NCI-H1105 treated with DMSO at 0.1 percent for 48 hours (cell line): ENCODE results near the gene ARSD.
"Not testable (repeated sequence)": the region's sequence is repeated elsewhere in the genome, so short reads cannot be mapped to it uniquely, and the experiment has no call there.

Experiments
- DNase-seq: peaks from one replicate; lab custom pipeline; 2025; lab: John Stamatoyannopoulos, UW

ARSD gene

DNA sequence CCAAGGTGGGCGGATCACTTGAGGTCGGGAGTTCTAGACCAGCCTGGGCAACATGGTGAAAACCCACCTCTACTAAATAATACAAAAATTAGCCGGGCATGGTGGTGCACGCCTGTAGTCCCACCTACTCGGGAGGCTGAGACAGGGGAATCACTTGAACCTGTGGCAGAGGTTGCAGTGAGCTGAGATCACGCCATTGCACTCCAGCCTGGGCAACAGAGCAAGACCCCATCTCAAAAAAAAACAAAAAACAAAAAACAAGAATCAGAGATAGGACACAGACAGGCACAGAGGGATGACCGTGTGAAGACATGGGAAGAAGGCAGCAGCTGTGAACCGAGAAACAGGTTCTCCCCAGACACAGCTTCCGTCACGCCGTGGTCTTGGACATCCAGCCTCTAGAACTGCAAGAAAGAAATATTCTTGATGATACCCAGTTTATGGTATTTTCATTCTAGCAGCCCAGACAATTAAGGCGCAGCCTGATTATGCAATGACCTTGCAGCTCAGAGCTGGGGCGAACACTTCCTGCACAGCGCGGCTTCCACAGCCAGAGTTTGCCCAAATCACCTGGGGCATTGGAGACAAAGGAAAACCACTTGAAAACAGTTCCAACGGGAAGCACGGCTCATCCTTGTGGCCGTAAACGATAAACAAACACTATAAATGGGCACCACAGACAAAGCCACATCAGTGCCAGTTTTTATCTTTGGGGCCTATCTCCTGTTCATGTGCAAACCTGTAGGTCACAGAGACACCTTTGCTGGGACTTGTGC is 4.2 kb upstream of the ARSD start:
- no peak for DNase-seq

DNA sequence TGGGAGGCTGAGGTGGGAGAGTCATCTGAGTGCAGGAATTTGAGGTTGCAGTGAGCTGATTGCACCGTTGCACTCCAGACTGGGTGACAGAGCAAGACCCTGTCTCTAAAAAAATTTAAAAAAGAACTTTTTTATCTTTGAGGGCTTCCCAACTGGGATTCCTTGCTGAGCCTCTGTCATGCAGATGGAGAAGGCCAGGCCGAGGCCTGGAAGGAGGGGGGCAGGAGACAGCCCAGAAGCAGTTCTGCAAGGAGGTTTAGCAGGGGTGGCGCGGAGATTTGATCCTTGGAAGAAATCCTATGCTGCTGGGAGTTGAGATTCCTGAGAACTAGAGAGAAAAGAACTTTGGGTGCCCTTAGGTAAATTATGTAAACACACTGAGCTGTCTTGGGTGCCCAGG is 2.5 kb upstream of the ARSD start:
- DNase-seq = no peak

DNA sequence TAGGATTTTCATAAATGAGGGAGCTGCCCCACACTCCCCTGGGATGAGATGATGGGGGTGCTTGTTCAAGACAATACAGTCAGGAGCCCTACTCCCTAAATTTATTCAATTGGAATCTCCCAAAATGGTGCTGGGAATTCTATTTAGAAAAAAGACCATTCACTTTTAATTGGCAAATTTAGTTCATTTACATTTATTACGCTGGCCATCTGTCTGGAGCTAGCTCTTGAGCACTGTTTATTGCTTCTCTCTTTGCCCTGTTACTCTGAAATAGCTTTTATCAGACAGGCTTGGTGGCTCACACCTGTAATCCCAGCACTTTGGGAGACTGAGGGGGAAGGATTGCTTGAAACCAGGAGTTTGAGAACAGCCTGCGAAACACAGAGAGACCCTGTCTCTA is 2.0 kb upstream of the ARSD start:
- DNase-seq = no peak

DNA sequence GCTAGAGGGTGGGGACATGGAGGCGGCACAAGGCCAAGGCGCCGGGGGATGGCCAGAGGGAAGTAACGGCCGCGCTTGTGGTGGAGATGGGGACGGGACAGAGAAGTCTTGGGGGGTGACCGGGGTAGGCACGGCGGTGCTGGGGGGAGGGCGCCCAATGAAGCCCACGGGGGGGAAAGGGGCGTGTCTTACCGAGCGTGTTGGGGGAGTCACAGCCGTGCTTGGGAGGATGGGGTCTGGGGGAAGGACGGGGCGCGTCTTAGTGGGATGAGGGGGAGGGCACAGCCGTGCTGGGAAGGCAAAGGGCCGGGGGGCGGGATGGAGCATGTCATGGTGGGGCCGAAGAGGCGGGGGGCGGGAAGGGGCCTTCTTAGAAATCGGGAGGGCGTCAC is 952 bp downstream of the ARSD start:
- DNase-seq = no peak

DNA sequence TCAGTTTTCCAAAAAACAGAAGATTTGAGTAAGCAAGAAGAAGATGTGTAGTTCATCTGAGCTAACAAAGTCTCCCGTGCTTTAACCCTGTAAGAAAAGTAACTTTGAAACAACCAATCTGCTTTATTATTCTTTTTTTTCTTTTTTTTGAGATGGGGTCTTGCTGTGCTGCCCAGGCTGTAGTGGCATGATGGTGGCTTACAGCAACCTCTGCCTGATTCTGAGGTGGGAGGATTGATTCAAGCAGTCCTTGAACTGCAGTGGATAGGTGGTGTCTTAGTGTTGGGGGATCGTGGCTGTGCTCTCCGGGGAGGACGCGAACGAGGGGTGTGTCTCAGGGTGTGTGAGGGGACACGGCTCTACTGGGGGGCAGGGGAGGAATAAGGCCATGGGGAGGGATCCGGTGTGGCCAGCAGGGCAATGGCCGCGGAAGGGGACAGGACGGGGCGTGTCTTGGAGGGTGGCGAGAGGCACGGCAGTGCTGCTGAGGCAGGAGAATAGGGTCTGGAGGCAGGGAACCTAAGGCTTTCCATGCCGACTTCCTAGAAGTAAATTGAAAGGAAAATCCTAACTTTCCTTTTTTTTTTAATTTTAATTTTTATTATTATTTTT is 2.4 kb downstream of the ARSD start:
- DNase-seq = no peak

DNA sequence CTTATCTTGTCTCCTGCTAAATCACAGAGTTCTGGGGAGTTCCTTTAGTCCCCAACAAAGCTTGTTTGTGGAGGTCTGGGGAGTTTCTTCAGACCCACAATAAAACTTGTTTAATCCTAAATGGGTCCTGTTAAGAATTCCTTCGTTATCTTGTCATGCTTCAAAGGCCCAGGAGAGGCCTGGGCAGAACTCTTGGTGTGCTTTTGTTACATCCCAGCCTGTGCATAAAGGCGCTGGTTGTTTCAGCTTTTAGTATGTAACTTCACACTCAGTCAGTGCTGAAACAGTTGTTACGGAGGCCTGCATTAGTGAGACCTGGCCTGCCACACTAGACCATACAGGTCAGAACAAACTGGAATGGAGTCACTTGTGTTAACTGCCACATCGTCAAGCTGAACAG is 2.9 kb downstream of the ARSD start:
- not testable (repeated sequence) for DNase-seq

DNA sequence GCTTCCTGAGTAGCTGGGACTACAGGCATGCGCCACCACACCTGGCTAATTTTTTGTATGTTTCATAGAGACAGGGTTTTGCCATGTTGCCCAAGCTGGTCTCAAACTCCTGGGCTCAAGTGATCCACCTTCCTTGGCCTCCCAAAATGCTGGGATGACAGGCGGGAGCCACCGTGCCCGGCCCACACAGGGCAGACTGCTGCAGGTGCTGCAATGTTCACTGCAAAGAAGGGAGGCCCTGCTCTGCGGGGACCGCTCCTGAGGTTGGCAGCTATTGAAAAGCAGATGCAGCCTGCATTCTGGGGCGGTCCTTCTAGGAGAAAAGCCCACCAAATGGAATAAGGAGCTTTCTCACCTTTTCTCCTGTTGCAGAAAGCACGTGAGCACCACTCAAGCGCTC is 5.0 kb downstream of the ARSD start:
- no peak for DNase-seq

DNA sequence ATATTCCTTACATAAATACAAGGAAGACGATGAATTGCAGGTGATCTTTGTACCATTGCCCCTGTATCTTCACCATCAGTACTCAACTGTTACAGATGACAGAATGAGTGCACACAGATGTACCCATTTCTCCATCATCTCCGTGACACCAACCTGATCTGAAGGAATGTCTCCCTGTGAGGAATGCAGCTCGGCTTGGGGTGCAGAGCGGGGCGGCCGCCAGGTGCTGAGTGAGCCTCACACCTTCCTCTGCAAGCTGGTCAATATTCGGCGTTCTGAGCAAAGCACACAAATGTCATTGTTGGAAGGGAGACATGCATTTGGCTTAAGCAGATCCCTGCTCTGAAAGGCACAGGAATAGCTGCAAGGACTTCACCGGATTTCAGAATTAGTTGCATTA is 7.4 kb downstream of the ARSD start:
- no peak for DNase-seq

DNA sequence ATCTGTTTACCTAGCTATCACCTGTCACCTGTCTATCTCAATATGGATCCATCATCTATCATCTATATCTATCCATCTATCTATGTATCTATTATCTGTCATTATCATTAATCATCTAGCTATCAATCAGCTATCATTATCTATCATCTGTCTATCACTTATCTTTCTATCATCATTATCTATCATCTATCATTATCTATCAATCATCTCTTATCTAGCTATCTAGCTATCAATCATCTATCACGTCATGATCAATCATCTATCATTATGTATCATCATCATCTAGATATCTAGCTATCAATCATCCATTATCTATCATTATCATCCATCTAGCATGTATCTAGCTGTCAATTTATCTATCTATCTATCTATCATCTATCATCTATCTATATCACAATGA is 7.9 kb downstream of the ARSD start:
- no peak for DNase-seq

DNA sequence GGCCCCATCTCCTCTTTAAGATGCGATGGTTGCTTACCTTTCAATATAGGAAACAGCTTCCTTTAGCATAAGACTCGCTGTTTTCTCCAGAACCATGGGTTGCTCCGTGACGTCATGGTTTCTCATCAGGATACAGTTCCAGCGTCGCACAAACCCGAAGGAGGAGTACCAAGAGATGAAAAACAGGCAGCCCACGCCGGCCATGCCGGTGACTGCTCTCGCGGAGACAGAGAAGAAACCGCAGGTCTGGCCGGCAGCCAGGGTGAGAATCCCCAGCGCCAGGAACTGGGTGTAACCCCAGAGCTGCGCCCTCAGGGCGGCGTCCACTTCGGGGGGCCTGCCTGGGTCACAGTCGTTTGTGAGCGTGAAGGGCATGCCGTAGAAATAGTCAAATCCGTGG is 11.4 kb downstream of the ARSD start:
- DNase-seq = no peak

DNA sequence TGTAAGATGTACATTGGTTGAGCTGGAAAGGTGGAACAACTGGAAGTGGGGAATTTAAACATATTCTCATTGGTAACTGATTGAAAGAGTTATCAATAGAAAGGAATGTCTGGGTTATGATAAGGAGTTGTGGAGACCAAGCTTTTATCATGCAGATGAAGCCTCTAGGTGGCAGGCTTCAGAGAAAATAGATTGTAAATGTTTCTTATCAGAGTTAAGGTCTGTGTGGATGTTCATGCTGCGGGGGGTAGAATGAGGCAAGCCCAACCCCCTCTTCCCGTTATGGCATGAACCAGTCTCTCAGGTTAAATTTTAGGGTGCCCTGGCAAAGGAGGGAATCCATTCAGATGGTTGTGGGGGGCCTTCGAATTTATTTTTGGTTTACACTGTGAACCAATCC is 16.0 kb downstream of the ARSD start:
- no peak for DNase-seq

DNA sequence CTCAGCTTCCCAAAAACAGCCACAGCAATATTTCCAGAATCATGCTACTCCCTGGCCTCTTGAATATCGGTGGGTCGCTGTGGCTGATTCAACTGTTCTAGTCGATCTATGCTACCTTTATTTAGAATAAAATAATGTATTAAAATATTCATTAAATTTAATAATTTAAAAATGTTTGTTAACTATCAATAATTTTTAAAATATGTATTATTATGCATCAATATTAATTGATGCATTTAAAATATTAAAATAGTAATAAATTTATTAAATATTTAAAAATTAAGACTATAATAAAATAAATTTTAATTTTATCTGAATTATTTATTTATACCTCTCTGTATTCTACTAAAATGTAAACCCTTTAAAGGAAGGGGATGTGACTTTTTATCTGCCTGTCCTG is 19.0 kb downstream of the ARSD start:
- no peak for DNase-seq

DNA sequence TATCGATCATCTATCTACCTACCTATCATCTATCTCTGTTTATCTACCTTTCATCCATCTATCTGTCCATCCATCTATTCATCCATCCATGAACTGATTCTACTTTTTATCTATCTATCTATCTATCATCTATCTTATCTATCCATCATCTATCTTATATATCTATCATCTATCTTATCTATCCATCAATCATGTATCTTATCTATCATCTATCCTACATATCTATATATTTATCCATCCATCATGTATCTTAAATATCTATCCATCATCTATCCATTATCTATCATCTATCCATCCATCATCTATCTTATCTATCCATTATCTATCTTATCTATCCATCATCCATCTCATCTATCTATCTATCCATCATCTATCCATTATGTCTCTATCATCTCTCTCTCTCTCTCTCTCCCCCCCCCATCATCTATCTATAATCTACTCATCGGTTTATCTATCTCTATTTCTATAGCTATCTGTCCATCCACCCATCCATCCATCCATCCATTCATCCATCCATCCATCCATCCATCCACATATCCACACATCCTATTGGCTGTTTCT is 20.9 kb downstream of the ARSD start:
- DNase-seq = no peak

DNA sequence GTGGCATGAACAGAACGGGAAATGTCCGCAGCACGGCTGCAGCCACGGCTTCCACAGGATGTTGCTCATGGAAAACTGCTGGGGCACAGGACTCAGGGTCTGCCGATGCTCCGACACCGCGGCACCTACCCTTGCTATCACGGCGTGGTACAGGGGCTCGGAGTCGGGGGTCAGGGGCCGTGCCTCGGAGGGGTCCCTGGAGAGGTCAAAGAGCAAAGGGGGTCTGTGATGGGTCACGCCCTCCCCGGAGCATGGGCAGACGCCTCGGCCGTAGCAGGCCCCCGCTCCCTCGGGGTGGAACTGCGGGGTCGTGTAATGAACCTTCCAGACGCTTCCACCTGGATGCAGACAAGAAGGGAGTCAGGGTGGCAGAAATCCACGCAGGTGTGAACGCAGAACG is 21.8 kb downstream of the ARSD start:
- no peak for DNase-seq

DNA sequence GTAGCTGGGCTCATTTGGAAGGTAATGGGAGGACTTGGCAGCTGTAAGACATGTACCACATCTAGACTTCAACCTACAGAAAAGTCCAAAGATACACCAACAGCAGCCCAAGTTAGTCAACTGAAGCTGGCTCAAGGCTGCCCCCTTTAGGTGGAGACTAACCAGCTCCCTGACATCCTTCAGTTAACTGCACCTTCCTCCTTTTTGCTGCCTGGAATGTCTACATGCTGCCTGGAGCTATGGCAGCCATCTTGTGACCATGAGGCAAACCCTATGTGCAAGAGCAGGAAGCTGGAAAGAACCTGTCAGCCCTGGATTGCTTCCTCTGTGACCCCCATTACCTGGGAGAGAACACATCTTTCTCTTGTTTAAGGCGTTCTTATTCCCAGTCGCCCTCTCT is 25.8 kb downstream of the ARSD start:
- no peak for DNase-seq

DNA sequence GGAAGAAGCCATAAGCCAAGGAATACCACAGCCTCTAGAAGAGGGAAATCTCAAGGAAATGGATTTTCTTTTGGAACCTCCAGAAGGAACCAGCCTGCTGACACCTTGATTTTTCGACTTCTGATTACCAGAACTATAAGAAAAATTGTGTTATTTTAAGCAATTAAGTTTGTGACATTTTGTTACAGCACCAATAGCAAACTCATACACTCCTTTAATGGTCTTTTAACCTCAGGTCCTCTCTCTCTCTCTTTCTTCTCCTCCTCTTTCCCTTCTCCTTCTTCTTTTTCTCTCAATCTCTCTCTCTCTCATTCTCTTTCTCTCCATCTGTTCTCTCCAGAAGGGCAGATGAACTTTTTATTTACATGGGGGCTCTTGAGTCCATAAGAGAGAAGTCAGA is 26.3 kb downstream of the ARSD start:
- no peak for DNase-seq

DNA sequence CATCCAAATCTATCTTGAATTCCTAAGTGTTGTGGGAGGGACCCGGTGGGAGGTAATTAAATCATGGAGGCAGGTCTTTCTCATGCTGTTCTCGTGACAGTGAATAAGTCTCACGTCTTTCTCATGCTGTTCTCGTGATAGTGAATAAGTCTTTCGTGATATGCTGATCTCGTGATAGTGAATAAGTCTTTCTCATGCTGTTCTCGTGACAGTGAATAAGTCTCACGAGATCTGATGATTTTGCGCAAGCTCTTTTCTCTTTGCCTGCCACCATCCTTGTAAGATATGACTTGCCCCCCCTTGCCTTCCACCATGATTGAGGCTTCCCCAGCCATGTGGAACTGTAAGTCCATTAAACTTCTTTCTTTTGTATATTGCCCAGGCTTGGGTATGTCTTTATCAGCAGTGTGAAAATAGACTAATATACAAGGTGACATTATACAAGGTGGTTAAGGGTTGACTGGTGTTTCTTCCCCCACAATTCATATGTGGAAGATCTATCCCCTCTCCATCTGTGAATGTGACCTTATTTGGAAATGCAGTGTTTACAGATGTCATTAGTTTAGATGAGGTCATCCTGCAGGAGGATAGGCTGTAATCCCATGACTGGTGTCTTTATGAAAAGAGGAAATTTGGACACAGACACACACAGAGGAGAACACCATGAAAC is 27.6 kb downstream of the ARSD start:
- DNase-seq = no peak

DNA sequence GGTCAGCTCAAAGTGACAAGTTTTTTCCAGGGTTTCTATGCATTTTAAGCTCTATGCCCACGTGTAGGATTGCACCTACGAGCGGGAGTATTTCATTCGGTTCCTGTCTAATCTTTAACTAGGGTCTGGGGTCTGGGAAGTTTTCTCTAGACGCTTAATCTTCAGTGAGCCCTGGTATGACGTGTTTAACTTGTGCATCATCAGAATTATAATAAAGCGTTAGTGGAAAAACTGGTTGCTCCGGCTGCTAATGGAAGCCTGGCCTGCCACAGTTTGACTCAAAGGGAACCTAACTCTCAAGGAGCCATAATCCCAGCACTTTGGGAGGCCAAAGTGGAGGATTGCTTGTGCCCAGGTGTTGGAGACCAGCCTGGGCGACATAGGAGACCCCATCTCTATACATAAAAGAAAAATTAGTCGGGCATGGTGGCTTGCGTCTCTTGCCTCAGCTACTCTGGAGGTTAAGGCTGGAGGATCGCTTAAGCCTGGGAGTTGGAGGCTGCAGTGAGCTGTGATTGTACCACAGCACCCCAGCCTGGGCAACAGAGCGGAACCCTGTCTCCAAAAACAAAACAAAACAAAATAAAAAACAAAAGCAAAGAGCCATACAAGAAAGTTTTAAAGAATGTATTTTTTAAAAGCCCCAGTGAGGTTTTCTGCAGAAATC is 30.2 kb downstream of the ARSD start:
- no peak for DNase-seq

DNA sequence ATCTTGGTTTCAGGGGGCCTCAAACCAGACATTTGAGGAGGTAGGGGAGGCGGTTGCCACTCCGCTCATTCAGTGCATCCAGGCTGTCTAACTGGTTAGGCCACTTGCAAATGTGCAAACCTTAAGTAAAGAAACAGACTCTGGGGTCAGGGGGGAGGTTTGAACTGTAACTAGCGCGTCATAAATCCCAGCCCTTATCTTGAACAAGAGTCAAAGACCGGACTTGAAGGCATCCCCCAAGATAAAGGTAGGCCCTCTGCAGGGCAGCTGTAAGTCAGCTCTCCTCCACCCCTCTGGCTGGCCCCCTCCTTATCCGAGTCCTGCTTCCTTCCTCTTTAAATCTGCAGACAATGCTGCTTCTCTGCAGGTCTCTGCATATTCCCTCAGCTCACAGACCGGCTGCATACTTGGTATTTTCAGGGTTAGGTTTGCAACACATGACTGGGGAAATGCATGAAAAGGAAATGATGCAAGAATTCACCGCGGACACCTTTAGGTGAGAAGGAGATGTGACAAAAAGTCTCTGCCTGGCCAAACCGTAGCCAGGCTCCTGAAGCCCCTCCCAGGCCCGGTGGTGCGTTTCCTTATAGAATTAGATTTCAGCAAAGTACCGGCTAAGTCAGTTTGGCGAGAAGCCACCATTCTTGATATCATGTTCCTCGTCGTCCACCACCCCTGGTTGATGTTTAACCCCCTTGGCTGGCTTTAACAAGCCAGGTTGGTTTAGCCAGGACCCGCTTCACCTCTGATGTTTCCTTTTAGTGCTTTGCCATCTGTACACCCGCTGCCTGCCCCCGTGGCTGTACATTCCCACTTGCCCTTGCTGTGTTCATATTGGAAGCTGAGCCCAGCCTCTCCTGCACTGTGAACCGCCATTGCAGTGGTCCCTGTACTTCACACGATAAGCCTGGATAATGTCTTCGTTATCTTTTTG is 31.2 kb downstream of the ARSD start:
- not testable (repeated sequence) for DNase-seq

DNA sequence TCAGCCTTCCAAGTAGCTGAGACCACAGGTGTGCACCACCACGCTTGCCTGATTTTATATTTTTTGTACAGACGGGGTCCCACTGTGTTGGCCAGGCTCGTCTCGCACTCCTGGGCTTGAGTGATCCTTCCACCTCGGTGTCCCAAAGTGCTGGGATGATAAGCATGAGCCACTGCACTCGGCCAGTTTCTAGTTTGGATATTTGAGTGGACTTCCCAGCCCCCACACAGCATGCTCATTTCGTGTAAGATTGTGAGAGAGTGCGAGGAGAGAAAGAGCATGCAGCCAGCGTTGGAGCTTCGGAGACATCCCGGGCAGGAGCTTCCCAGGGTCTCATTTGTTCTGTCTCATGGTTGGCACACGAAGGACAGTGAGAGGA is 31.8 kb downstream of the ARSD start:
- DNase-seq = no peak

DNA sequence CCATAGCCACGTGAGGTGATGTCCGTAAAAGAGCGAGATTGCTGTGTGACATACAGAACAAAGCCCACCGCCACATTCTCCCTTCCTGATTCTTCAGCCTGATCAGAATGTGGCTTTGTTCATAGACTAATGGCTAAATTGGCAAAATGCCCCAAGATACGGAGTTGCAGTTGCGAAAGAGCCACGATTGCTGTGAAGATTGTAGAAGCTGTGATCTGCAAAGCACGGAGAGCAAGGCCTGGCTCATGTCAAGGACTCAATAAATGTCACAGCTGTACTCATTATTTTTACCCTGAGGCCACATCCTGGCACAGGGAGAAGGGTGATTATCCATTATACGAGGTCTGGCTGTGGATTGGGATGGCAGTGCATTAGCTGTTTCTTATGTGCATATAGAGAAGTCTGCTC is 34.2 kb downstream of the ARSD start:
- DNase-seq = no peak

DNA sequence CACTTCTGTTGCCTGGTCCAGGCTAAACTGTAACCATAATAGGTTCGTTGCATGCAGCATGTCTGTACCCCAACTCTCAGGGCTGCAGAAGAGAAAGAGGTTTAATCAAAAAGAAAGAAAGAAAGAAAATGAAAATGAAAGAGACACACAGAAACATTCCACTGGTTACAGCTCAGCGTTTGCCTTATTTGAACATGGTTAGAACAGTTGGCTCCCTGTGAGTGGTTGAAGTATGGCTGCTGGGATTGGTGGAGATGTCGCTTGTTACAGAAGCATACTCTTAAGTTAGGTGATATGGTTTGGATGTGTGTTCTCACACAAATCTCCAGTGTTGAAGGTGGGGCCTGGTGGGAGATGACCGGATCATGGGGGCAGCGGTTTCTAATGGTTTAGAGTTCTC is 36.3 kb downstream of the ARSD start:
- no peak for DNase-seq
